Measurements from ENCODE around the gene WIPF2.
A peak's percentile ranks its signal among the peaks of the same experiment; 100 is the strongest.
"Not testable (repeated sequence)": the region's sequence is repeated elsewhere in the genome, so short reads cannot be mapped to it uniquely, and the experiment has no call there.

The WIPF2 gene

DNA sequence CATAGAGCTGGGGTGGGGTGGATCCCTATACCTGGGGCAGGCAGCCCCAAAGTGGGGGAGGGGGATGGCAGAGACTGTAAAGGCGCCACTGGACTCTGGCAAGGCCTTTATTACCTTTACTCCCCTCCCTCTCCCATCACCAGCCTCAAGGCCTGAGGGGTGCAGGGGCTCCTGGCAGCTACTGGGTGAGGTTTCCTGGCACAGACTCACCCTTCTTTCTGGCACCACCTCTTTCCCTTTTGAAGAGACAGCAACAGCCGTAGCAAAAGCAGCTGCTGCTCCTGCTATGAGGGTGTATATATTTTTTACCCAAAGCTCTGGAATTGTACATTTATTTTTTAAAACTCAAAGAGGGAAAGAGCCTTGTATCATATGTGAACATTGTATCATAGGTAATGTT lies 24.3 kb upstream of the WIPF2 start:
- no peak for DNase-seq

DNA sequence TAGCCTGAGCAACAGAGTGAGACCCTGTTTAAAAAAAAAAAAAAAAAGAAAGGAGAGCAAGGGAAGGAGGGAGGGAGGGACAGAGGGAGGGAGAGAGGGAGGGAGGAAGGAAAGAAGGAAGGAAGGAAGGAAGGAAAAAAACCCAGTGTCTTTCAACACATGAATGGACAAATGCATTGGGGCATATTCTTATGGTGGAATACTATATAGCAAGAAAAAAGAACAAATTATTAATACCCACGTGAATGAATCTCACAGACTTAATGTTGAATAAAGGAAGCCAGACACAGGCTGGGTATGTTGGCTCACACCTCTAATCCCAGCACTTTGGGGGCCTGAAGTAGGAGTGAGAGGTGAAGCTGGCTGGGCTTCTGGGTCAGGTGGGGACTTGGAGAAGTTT lies 21.6 kb upstream of the WIPF2 start:
- no peak for DNase-seq

DNA sequence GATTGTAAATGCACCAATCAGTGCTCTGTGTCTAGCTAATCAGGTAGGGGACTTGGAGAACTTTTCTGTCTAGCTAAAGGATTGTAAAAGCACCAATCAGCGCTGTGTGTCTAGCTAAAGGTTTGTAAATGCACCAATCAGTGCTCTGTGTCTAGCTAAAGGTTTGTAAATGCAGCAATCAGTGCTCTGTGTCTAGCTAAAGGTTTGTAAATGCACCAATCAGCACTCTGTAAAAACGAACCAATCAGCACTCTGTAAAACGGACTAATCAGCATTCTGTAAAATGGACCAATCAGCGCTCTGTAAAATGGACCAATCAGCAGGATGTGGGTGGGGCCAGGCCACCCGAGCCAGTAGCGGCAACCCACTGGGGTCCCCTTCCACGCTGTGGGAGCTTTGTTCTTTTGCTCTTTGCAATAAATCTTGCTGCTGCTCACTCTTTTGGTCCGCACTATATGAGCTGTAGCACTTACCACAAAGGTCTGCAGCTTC lies 21.1 kb upstream of the WIPF2 start:
- peak; percentile 11 for DNase-seq

DNA sequence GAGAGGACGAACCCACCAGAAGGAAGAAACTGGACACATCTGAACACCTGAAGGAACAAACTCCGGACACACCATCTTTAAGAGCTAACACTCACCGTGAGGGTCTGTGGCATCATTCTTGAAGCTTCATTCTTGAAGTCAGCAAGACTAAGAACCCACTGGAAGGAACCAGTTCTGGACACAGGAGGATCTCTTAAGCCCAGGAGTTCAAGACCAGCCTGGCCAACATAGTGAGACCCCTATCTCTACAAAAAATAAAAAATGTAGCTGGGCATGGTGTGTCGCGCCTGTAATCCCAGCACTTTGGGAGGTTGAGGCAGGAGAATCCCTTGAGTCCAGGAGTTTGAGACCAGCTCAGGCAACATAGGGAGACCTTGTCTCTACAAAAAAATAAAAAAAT lies 20.5 kb upstream of the WIPF2 start:
- DNase-seq = no peak

DNA sequence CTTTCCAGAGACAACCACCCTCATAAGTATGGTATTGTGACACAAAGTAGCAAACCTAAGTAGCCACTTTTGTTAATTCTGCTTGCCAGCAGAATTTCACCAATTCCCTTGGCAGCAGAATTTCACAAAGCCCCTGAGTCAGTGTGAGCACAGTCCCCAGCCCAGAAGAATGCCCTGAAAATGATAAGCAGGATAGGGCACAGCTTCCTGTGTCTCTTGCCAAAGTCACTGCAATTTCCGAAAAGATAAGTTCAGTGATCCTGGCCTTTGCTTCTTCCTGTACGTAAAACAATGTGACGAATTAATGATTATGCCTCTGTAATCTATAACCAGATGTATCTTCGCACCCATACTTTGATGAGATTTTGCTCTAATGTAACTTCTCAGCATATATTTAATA lies 16.0 kb upstream of the WIPF2 start:
- peak; percentile 95 for DNase-seq

DNA sequence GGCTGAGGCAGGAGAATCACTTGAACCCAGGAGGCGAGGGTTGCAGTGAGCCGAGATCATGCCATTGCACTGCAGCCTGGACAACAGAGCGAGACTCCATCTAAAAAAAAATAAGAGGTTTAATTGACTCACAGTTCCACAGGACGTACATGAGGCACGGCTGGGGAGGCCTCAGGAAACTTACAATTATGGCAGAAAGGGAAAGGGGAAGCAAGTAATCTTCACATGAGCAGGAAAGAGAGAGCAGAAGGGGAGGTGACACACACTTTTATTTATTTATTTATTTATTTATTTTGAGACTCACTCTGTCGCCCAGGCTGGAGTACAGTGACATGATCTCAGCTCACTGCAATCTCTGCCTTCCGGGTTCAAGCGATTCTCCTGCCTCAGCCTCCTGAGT lies 12.9 kb upstream of the WIPF2 start:
- not testable (repeated sequence) for DNase-seq

DNA sequence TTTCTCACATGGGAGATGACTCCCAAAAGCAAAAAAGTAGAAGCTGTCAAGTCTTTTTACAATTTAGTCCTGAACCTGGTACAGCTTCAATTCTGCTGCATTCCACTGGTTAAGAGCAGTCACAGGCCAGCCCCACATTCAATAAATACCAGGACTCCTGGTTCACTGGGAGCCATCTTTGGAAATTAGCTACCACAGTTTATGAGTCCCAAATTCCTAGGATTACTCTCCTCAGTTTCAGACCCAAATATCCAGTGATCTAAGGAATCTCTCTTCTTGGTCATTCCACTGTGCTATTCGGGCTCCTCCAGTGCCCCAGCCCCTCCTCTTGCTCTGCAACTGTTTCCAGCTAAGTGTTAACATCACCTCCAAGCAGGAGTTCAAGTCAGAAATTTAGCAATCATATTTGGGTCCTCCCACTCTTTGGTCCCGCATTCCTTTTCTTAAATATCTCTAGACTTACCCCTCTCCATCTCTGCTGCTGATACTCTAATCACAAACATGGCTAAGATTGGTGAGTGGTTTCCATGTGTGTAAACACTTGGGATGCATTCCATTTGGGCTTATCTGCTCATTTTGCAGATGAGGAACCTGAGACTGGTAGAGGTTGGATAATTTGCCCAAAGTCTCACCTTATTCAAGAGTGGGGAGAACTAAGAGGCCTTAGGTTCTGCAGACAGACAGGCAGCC lies 9.6 kb upstream of the WIPF2 start:
- DNase-seq = no peak

DNA sequence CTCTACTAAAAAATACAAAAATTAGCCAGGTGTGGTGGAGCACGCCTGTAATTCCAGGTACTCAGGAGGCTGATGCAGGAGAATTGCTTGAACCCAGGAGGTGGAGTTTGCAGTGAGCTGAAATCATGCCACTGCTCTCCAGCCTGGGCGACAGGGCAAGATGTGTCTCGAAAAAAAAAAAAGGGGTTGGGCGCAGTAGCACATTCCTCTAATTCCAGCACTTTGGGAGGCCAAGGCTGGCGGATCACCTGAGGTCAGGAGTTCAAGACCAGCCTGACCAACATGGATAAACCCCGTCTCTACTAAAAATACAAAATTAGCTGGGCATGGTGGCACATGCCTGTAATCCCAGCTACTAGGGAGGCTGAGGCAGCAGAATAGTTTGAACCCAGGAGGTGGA lies 5.2 kb upstream of the WIPF2 start:
- DNase-seq = not testable (repeated sequence)

DNA sequence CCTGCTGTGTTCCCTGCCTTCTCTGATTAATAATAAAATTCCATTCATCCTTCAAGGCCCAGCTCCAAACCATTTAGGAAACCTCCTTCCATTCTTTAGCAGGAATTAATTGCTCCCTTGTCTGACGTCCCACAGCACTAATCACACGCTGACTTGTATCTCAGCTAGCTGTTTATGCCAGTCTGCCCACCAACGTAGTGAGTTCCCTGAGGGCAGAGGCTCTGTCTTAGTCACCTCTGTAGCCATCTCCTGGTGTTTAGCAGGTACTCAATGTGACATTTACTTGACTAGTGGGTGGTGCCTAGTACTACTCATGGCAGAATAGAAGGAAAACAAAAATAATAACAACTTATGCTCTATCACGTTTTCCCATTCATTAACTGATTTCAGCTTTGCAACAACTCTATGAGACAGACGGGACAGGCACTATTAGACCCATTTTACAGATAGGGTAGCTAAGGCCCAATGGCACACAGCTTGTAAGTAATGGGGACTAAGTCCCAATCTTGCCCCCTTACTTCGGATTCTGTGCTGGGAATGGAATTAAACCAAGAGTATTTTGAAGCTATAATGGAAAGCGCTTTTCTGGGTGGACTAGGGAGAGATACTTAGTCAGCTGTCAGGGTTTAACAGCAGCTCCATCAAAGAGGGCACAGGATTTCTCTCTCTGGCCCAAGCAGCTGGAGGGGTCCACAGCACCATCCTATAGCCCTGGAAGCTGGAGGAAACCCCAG lies 931 bp upstream of the WIPF2 start:
- no peak for DNase-seq

DNA sequence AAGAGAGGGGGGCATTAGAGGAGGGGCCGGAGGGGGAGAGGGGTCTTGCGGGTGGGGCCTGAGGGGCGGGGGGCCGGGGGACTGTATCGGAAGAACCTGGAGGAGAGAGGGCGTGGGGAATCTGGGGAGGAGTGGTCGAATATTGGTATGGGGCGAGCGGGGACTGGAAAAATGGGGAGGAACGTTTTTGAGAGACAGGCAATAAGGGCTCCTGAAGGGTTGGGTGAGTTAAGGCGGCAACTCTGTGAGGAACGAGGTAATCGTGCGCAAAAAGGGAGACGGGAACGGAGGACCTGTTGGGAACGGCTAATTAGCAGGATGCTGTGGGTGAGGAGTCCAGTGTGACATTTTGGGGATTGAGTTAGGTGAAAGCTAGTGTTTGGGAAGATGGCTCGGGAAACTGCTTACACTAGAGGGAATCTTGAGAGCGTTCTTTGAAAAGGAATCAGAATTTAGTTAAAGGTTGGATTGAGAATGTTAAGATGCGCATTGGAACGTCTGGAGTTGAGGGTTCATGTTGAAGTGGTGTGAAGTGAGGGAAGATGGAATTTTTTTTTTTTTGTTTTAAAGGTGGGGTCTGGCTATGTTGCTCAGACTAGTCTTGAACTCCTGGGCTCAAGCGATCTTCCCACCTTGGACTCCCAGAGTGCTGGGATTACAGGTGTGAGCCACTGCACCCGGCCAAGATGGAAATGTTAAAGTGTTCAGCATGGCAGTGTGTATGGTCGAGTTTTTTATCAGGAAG lies 662 bp downstream of the WIPF2 start:
- peak; percentile 56 for DNase-seq

DNA sequence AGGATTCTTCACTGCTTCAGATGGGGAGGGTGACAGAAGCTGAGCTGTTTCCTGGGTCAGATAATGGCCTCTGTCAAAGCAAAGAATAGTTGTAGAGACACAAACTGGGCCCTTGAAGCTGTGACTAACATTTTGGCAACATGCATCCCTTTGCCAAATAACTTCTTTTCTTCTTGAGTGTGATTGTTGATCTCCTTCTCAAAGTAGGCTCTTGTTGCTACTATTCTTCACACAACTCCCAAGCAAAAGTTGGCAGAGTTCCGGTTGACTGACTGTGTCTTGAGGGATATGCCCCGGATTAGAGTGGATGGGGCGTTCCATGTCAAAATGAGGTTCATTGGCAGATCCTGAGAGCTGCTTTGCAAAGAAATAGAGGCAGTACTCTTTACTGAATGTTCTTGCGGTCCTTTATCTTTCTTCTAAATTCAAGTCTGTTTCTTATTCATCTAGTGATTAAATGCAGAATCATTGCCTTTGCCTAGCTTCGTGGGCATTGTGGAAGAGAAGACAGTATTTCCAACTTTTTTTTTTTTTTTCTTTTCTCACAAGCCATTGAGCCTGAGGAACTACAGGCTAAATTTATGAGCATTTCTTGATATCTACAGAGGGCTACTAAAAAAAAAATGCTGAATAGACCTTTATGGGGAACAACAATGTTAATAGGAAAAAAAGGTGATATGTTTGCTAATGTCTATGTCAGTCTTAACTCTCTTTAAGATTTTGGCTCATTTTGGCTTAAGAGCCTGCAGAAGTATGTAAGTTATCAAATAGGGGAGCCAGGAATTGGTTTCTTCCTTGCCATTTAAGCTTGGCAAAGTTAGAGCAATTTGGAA lies 5.8 kb downstream of the WIPF2 start:
- peak; percentile 74 for DNase-seq

DNA sequence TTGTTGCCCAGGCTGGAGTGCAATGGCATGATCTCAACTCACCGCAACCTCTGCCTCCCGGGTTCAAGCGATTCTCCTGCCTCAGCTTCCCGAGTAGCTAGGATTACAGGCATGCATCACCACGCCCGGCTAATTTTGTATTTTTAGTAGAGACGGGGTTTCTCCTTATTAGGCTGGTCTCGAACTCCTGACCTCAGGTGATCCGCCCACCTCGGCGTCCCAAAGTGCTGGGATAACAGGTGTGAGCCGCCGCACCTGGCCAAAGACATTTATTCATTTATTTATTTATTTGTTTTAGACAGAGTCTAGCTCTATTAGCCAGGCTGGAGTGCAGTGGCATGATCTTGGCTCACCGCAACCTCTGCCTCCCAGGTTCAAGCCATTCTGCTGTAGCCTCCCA lies 10.0 kb downstream of the WIPF2 start:
- DNase-seq = not testable (repeated sequence)

DNA sequence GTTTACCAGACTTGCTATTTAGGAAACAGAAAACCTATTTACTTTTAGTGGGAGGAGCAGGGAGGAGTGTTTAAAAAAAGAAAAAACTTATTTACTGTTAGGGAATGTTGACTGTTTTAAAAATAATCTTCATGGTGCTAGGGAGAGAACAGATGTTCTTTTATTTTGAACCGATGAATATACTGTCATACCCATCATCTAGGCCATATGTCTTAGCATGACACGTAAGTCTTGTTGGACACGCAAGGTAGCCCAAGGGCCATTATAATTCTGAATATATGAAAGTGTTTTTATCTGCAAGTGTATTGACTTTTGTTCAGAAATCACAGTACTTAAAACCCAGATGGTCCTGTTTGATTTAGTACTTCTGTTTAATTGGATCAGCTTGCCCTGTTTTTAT lies 11.6 kb downstream of the WIPF2 start:
- no peak for DNase-seq

DNA sequence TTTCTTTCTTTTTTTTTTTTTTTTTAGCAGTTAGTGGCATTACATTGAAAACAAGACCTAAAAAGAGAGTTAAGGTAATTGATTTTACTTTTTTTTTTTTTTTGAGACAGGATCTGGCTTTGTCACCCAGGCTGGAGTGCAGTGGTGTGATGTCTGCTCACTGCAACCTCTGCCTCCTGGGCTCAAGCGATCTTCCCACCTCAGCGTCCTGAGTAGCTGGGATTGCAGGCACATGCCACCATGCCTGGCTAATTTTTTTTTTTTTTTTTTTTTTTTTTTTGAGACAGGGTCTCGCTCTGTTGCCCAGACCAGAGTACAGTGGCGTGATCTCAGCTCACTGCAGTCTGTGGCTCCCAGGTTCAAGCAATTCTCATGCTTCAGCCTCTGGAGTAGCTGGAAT lies 12.8 kb downstream of the WIPF2 start:
- not testable (repeated sequence) for DNase-seq

DNA sequence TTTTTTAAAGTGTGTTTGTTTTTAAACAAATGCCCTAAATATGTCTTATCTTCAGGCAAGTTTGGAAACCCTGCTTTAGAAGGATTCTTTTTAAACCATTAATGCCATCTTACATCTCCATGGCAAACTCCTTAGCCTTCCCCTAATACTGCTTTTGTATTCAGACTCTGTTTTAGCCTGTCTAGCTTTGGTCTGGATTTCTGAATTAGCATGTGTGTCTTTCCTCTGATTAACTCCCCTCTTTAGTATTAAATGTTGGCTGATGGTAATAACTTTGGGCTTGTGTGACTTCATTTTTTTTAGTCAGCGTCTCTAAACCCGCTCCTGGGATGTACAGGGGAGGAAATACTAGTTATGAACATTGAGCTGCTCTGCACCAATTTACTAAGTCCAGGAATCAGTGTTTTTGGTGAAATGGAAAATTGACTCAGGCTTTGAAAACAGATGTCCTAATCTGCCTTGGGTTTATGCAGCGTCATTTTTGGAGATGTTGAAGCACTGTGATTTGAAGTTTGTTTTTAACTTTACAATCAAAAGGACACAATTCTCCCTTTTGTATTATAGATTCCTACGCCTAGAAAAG lies 22.2 kb downstream of the WIPF2 start:
- no peak for DNase-seq

DNA sequence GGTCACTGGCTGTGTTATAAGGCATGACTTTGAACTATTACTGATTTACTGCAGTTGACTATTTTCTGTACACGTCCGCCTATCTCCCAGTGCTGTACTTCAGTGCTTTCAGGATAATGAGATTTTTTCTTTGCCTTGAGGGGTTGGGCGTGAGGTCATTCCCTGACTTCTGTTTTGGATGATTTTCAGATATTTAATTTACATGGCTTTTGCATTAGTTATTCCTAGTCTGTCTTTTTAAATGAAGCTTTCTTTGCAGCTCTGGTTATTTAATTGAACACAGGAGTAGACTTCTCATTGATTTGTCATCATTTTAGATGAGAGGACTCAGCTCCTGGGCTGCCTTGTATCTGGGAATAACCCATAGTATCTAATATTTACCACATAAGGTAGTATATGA lies 23.7 kb downstream of the WIPF2 start:
- DNase-seq = no peak

DNA sequence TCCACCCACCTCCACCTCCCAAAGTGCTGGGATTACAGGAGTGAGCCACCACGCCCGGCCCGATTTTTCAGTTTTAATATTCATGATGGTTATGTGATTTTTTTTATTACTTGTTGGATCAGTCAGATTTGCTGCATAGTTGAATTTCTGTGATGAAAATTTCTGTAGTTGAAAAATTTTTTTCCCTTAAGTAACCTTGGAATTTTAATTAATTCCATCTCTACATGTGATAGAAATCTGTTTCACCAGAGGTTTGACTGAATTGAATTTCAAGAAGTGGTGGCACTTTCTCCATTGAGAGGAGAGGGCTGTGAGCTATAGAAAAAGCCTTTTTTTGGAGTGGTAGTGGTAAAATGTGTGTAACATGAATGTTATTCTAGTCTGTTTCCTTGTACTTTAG lies 24.7 kb downstream of the WIPF2 start:
- DNase-seq = no peak

DNA sequence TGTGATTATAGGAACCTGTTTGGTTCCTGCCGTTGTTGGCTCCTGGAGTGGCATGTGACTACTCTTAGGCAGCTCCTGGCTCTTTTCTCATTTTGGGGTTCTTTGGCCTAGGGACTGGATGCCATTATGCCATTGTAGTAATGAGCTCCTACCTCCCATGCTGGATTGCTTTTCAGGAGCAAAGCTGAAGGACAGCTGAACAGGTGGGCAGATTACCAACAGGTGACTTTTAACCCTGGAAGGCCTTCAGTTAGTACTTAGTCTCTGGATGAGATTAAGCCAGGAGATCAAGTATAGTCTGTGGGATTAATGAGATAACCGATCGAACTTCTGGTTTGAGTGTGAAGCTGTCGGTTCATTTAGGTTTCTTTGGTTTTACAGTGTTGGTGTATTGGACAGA lies 25.2 kb downstream of the WIPF2 start:
- no peak for DNase-seq

DNA sequence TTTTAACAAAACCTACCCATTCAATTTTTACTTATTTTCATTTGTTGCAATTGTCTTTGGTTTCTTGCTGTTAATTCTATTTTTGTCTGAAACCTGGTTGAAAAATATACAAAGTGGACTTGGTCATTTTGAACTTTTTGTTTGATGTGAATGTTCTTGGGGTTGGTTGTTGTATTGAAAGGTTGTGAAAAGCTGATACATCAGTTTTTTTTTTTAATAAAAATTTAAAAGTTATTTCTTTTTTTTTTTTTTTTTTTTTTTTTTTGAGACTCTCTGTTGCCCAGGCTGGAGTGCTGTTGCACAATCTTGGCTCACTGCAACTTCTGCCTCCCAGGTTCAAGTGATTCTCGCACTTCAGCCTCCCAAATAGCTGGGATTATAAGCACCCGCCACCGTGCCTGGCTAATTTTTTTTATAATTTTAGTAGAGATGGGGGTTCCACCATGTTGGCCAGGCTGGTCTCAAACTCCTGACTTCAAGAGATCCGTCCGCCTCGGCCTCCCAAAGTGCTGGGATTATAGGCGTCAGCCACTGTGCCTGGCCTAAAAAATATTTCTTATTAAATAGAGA lies 28.9 kb downstream of the WIPF2 start:
- no peak for DNase-seq

DNA sequence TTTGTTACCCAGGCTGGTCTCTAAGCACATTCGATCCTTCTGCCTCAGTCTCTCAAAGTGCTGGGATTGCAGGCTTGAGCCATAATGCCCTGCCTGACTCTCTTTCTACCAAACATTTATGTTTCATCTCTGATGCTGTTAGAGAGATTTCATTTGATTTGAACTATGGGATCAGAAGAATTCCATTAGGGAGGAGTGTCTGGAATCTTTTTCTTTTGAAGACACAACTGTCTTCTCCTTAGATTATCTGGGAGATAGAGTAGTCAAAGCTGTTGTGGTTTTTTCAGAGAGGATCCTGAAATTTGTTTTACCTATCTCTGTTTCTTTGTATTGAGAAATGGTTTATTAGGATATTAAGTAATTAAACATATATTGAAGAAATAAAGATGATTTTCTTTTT lies 29.4 kb downstream of the WIPF2 start:
- no peak for DNase-seq

DNA sequence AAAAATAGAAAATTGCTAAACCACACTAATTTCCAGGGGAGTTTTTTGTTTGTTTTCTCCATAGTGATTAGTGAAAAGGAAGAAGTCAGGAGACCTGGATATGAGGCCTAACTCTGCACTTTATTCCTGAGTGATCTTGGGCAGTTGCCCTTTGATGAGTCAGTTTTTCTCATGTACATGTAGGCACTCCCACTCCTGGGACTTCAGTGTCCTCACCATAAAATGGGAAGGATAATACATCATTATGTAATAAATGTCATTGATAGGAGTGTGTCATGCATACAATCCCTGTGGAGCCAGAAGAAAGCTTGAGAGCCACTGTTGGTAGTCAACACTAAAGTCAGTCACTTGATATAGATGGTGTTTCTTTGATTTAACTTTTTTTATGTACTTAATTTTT lies 32.5 kb downstream of the WIPF2 start:
- DNase-seq = peak; percentile 15

DNA sequence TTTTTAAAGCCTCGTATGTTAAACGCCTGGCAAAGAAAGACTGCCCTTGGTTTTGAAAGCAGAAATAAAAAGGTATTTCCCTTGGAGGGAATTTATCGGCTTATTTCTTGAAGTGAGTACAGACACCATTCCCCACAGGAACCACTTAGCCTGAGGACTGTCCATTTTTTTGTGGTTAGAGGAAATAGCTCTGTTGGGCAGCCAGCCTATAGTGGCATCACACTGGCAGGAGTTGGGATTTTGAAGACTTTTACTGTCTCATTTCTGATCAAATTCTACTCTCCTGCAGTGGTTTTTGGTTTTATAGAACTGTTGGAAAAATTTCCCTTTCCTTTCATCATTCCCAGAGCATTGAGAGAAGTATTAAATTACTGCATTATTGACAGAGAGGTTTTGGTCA lies 34.5 kb downstream of the WIPF2 start:
- no peak for DNase-seq
